D721Med (cell line): Measurements from ENCODE around the gene ZNF316.

Experiments
- DNase-seq: peaks from one replicate; pipeline ENCODE4 v3.0.0; 2011; ENCODE audit warnings: low spot score; ENCODE audit not compliant: insufficient read length
- FAIRE-seq: peaks from 2 replicates; lab custom pipeline; 2011; peaks lifted over from hg19 to GRCh38; lab: Jason Lieb, UNC
- TF ChIP-seq, protein P1 (sequence below): IDR thresholded peaks from 2 replicates; pipeline ENCODE4 v1.5.1; 2012; ENCODE audit warnings: mild to moderate bottlenecking, control low read depth; ENCODE audit not compliant: insufficient read depth; ENCODE audit errors: missing control alignments

ZNF316 gene

DNA sequence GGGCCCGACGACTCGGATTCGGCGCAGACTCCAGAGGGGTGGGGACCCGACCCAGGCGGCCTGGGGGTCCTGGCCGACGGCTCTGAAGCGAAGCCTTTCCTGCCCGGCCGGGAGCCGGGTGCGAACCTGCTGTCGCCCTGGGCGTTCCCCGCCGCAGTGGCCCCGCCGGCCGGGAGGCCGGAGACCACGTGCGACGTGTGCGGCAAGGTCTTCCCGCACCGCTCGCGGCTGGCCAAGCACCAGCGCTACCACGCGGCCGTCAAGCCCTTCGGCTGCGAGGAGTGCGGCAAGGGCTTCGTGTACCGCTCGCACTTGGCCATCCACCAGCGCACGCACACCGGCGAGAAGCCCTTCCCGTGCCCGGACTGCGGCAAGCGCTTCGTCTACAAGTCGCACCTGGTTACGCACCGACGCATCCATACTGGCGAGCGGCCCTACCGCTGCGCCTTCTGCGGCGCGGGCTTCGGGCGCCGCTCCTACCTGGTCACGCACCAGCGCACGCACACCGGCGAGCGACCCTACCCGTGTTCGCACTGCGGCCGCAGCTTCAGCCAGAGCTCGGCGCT, 15.4 kb downstream of the ZNF316 start:
- DNase-seq (peak; percentile 19), FAIRE-seq (no peak)
- TF ChIP-seq, protein P1, sequence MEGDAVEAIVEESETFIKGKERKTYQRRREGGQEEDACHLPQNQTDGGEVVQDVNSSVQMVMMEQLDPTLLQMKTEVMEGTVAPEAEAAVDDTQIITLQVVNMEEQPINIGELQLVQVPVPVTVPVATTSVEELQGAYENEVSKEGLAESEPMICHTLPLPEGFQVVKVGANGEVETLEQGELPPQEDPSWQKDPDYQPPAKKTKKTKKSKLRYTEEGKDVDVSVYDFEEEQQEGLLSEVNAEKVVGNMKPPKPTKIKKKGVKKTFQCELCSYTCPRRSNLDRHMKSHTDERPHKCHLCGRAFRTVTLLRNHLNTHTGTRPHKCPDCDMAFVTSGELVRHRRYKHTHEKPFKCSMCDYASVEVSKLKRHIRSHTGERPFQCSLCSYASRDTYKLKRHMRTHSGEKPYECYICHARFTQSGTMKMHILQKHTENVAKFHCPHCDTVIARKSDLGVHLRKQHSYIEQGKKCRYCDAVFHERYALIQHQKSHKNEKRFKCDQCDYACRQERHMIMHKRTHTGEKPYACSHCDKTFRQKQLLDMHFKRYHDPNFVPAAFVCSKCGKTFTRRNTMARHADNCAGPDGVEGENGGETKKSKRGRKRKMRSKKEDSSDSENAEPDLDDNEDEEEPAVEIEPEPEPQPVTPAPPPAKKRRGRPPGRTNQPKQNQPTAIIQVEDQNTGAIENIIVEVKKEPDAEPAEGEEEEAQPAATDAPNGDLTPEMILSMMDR: no peak

DNA sequence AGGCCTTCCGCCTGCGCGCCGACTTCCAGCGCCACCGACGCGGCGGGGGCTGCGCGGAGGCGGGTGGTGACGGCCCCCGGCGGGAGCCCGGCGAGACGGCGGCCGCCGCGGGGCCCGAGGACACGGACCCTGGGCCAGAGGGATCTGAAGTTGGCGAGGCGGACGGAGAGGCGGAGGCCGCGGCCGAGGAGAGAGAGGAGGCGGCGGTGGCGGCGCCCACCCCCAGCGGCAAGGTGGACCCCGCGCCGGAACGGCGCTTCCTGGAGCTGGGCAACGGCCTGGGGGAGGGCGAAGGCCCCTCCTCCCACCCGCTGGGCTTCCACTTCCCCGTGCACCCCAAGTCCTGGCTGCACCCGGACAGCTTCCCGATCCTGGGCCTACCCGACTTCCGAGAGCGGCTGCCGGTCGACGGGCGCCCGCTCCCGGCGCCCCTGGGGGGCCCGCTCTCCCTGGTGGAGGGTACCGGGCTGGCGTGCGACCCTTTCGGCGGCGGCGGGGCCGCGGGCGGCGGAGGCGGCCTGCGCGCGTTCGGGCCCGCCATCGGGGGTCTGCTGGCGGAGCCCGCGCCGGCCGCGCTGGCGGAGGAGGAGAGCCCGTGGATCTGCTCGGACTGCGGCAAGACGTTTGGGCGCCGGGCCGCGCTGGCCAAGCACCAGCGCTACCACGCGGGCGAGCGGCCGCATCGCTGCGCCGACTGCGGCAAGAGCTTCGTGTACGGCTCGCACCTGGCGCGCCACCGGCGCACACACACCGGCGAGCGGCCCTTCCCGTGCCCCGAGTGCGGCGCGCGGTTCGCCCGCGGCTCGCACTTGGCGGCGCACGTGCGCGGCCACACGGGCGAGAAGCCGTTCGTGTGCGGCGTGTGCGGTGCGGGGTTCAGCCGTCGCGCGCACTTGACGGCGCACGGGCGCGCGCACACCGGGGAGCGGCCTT, 16.2 kb downstream of the ZNF316 start:
- no peak for FAIRE-seq
- TF ChIP-seq, protein P1: no peak
- peak; percentile 14 for DNase-seq

DNA sequence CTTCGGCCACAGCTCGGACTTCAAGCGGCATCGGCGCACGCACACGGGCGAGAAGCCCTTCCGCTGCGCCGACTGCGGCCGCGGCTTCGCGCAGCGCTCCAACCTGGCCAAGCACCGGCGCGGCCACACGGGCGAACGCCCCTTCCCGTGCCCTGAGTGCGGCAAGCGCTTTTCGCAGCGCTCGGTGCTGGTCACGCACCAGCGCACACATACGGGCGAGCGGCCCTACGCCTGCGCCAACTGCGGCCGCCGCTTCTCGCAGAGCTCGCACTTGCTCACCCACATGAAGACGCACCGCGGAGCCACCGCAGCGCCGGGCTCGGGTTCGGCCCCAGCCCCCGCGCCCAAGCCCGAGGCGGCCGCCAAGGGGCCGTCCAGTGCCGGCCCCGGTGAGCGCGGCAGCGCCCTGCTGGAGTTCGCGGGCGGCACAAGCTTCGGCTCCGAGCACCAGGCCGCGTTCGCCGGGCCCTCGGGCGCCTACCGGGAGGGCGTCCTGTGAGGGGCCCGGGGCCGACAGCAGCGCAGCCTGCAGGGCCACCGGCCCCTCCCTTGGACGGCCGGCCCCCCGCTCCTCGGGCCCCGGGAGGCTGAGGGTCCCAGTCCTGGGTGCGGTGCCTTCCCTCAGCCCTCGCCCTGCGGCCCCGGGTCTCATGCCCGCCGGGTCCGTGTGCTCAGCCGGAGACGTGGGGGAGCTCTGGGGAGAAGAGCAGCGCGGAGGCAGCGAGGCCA, 17.2 kb downstream of the ZNF316 start:
- TF ChIP-seq, protein P1: no peak
- FAIRE-seq (no peak), DNase-seq (peak; percentile 13)

DNA sequence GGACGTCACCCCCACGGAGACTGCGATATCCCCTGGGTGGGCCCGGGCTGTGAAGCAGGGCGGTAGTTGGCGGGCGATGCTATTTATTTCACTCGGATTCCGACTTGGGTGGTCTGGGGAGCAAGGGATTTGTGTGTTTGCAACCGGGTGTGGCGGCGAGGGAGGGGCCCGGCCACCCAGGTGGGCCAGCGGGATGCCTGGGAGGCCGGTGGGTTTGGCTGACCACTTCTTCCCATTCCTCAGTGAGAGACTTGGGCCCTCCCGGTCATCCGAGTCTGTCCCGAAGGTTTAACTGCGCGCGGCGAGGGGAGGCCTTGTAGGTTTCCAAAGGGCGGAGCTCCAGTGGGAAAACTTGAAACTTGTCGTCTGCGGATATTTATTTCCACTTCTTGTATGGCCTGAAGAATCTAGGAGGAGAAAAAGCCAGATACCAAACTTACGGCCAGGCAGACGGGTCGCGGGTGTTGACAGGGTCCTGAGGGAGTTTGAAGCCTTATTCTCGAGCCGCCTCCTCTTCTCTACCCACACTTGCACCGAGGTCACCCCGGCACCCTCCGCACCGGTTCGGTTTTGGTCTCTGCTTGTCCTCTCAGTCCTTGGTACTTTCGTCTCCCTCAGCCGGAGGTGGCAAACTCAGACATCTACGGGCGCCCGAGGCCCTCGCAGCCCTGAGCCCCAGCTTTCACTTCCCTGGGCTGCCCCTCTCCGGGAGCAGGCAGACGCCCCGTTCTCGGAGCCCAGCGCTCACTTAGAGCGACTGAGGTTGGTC, 17.9 kb downstream of the ZNF316 start:
- no peak for FAIRE-seq
- peak; percentile 15 for DNase-seq
- TF ChIP-seq, protein P1: no peak

DNA sequence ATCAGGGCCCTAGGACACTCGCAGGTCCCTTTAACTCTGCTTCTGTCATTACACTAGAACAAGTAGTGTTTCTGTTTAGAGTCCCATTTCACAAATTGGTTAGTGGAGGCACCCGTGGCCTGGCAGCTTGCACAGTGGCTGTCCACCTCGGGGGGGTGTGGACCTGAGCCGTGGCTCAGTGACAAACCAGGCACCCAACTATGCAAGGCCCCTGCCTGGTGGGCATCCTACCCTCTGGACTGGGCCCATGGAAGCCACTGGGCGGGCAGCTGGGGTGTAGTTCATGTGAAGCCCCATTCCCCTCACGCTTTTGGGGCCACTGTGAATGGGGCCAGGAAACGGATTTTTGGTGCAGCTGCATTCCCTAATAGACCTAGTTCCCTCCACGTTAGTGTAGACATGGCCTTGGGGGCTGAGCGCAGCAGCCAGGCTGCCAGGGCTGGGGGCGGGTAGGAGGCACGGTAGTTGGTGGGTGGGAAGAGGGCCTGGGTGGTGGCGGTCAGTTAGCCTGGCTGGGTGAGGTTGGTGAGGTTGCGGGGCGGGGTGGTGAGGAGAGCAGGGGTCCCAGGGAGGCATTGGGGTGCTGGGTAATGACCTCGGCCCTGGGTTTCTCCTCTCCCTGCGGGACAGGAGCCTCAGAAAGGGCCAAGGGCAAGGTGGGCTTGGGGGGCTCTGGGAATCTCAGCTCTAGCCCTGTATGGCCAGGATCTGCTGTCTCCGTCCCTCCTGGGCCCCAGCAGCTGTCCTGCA, 18.7 kb downstream of the ZNF316 start:
- no peak for FAIRE-seq
- peak; percentile 13 for DNase-seq
- TF ChIP-seq, protein P1: no peak

DNA sequence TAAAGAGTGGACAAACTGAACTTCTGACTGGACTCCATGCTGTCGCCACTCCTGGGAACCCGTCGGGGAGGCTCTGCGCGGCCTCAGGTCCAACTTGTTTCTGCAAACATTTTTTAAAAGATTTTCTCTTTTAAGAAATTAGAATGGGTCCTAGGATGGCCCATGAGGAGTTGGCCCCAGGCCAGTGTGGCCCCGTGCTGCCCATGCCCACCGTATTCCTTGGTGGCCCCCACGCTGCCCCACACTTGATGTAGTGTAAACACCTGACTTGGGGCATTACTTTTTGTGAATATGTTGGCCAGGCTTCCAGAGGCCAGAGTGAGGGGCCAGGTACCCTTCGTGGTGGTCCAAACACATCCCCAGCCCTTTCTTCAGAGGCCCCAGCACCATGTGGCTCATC, 19.3 kb downstream of the ZNF316 start:
- FAIRE-seq (no peak), DNase-seq (no peak)
- TF ChIP-seq, protein P1: no peak
